A549 treated with GW870086 at 1 μM for 4 hours (cell line): ENCODE results near the gene ADPRHL1. TPM values are rescaled to one million over a fixed set of nuclear protein-coding genes. Genes with fewer than 3 reads are reported as not detected.

Experiments used
- total RNA-seq: library from RNA; stranded (reverse); fragments of 200-300 nt; extraction: Qiagen RNA extraction; gene quantifications from 5 replicates; pipeline ENCODE4 v1.2.3, GENCODE V29; 2022; ENCODE audit warnings: low read depth

ADPRHL1 gene
- 14.5 to 17.5 TPM (median 14.6 TPM) in 5 replicates for total RNA-seq

GRCh38 chr13:113452942-113453901 is at the start of gene ADPRHL1:
TSS of gene ADPRHL1 (minus strand) at chr13:113453488. CDS start at chr13:113453437, 51 bp downstream.

GRCh38 chr13:113490496-113491417 is 37.5 kb upstream of the ADPRHL1 start, which contains the start of gene DCUN1D2:
TSS of gene DCUN1D2 (minus strand) at chr13:113490711. CDS start at chr13:113490669, 42 bp downstream.

Other genes with a start within 250 kb of the ADPRHL1 start
- 38.1 to 42.9 TPM (median 41.1 TPM) in 5 replicates for gene PCID2, start 244.8 kb downstream of the ADPRHL1 start, total RNA-seq
- gene CUL4A, start 243.9 kb downstream of the ADPRHL1 start, total RNA-seq, result 46.8 to 57.9 TPM (median 53.9 TPM) in 5 replicates
- gene LAMP1, start 156.2 kb downstream of the ADPRHL1 start, total RNA-seq, result 74.6 to 92.2 TPM (median 90.3 TPM) in 5 replicates
- 1.3 to 1.9 TPM (median 1.7 TPM) in 5 replicates for gene GRTP1, start 89.4 kb downstream of the ADPRHL1 start, total RNA-seq
- 9.1 to 11.3 TPM (median 10.2 TPM) in 5 replicates for gene DCUN1D2, start 37.2 kb upstream of the ADPRHL1 start, total RNA-seq
- gene TFDP1, start 131.3 kb upstream of the ADPRHL1 start, total RNA-seq, result 91.1 to 107 TPM (median 106 TPM) in 5 replicates
- not detected in 5 replicates for gene ATP4B, start 204.7 kb upstream of the ADPRHL1 start, total RNA-seq
- not detected in 5 replicates for gene GRK1, start 213.7 kb upstream of the ADPRHL1 start, total RNA-seq